ENCODE results near the gene AMH.

Gene AMH

GRCh38 chr19:2247433-2248101 lies 1.6 kb upstream of the AMH start:
- Histone ChIP-seq H3F3A (ENCODE audit: low read depth) (no peaks in the 10 kb centered on the region), H3K9me2 (replicated peaks; ENCODE audit: low read depth, low read length) (no peaks in the 10 kb centered on the region), H3K27me3 (ENCODE audit: insufficient read depth, low read length, poor library complexity, severe bottlenecking) (no peaks in the 10 kb centered on the region), H3K4me1 (ENCODE audit: insufficient read depth, low read length, poor library complexity, severe bottlenecking) (no peaks in the 10 kb centered on the region), H2AFZ (ENCODE audit: low read length) (no peak overlapping the region), H3K36me3 (ENCODE audit: insufficient read depth, low read length) (peaks cover 75% of the 10 kb centered on the region; the same call in 1 of the 2 replicates), H4K20me1 (ENCODE audit: insufficient read depth, low read length, poor library complexity, severe bottlenecking) (peaks cover 27% of the 10 kb centered on the region), H3K79me2 (ENCODE audit: insufficient read depth, low read length) (peaks cover 30% of the 10 kb centered on the region), H3K4me2 (ENCODE audit: low read depth, low read length, poor library complexity, severe bottlenecking) (no peak overlapping the region), H3K9me3 (ENCODE audit: insufficient read depth, low read depth, low read length) (no peaks in the 10 kb centered on the region), H3K9ac (ENCODE audit: low read depth, low read length, poor library complexity, severe bottlenecking) (no peak overlapping the region), H3K4me3 (ENCODE audit: low read length, poor library complexity, severe bottlenecking) (no peak overlapping the region)
- TF ChIP-seq EZH2phosphoT487 (IDR thresholded peaks at IDR 0.05; ENCODE audit: borderline replicate concordance) (no peak), CTCF (conservative IDR thresholded peaks at IDR 0.05; ENCODE audit: low read length) (no peak)

DNA sequence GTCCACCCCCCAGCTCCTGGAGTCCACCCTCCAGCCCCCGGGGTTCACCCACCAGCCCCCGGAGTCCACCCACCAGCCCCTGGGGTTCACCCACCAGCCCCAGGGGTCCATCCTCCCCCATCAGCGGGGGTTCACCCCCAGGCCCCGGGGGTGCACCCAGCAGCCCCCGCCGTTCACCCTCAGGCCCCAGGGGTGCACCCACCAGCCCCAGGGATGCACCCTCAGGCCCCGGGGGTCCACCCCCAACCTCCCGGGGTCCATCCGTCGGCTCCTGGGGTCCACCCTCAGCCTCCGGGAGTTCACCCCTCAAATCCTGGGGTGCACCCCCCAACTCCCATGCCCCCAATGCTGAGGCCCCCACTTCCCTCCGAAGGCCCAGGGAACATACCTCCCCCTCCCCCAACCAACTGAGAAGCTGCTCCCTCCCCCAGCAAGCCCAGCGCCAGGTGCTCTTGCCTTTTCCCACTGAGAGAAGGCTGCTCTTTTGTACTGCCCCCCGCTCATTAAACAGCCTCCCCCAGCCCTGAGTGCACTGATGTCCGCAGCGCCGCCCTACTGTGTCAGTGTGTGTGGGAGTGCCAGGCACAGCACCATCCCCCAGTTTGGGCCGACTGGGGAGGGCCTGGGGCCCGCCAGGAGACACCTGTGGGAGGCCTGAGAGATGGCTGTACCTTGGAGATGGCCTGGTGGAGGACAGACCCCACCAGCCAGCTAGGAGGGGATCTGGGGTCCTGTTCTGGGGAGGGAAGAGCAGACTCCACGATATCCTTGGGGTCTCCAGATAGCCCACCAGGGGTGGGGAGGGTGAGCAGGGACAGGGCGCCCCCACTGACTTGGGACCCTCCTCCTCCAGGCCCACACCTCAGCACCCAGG lies 750 bp upstream of the AMH start:
- Histone ChIP-seq H4K20me1 (ENCODE audit: insufficient read depth, low read length, poor library complexity, severe bottlenecking) (peaks cover 19% of the 10 kb centered on the region), H3F3A (ENCODE audit: low read depth) (no peaks in the 10 kb centered on the region), H3K4me1 (ENCODE audit: insufficient read depth, low read length, poor library complexity, severe bottlenecking) (no peaks in the 10 kb centered on the region), H3K9me2 (replicated peaks; ENCODE audit: low read depth, low read length) (no peaks in the 10 kb centered on the region), H3K27me3 (ENCODE audit: insufficient read depth, low read length, poor library complexity, severe bottlenecking) (no peaks in the 10 kb centered on the region), H3K36me3 (ENCODE audit: insufficient read depth, low read length) (peaks cover 67% of the 10 kb centered on the region; the same call in 1 of the 2 replicates), H2AFZ (ENCODE audit: low read length) (no peak overlapping the region), H3K9me3 (ENCODE audit: insufficient read depth, low read depth, low read length) (no peaks in the 10 kb centered on the region), H3K9ac (ENCODE audit: low read depth, low read length, poor library complexity, severe bottlenecking) (no peak overlapping the region), H3K4me3 (ENCODE audit: low read length, poor library complexity, severe bottlenecking) (no peak overlapping the region), H3K4me2 (ENCODE audit: low read depth, low read length, poor library complexity, severe bottlenecking) (no peak overlapping the region), H3K79me2 (ENCODE audit: insufficient read depth, low read length) (peaks cover 22% of the 10 kb centered on the region)
- TF ChIP-seq EZH2phosphoT487 (IDR thresholded peaks at IDR 0.05; ENCODE audit: borderline replicate concordance): no peak
- no peak for TF ChIP-seq CTCF (conservative IDR thresholded peaks at IDR 0.05; ENCODE audit: low read length)

DNA sequence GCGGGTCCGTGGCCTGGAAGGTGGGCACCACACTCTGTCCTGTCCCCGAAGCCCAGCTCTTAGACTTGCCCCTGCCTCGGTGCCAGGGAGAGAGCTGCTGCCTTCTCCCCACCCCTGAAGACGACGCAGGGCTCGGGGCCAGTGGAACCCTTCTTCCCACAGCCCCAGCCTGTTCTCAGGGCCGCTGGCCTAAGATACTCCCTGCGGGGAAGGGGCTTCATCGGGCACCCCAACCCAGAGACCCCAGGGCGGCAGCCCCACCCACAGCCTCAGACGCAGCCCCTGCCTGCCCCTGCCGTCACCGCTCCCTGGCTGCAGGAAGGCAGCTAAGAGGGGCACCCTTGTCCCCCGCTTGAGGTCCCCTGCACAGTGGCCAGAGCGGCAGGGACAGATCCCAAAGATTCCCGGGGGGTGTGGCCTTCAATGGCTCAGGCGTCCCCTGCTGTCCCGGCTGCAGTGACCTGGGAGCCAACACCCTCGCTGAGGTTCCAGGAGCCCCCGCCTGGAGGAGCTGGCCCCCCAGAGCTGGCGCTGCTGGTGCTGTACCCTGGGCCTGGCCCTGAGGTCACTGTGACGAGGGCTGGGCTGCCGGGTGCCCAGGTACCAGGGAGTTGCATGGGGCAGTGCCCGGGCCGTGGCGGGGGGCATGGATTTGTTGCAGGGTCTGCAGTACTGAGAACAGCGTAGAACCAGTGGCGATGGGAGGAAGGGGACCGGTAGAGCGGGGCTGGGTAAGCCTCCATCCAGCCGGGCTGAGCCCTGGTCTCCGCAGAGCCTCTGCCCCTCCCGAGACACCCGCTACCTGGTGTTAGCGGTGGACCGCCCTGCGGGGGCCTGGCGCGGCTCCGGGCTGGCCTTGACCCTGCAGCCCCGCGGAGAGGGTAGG lies 1.0 kb downstream of the AMH start:
- H3K4me3 ChIP-seq (ENCODE audit: low read length, poor library complexity, severe bottlenecking): no peak overlapping the region
- no peaks in the 10 kb centered on the region for H3K27me3 ChIP-seq (ENCODE audit: insufficient read depth, low read length, poor library complexity, severe bottlenecking)
- H4K20me1 ChIP-seq (ENCODE audit: insufficient read depth, low read length, poor library complexity, severe bottlenecking): peaks cover 13% of the 10 kb centered on the region
- H3K9ac ChIP-seq (ENCODE audit: low read depth, low read length, poor library complexity, severe bottlenecking): no peak overlapping the region
- H3K4me1 ChIP-seq (ENCODE audit: insufficient read depth, low read length, poor library complexity, severe bottlenecking): no peaks in the 10 kb centered on the region
- H3K9me2 ChIP-seq (replicated peaks; ENCODE audit: low read depth, low read length): no peaks in the 10 kb centered on the region
- no peak for TF ChIP-seq CTCF (conservative IDR thresholded peaks at IDR 0.05; ENCODE audit: low read length)
- TF ChIP-seq EZH2phosphoT487 (IDR thresholded peaks at IDR 0.05; ENCODE audit: borderline replicate concordance): no peak
- H3K4me2 ChIP-seq (ENCODE audit: low read depth, low read length, poor library complexity, severe bottlenecking): no peak overlapping the region
- H3K36me3 ChIP-seq (ENCODE audit: insufficient read depth, low read length): peaks cover 49% of the 10 kb centered on the region; the same call in 1 of the 2 replicates
- no peaks in the 10 kb centered on the region for H3F3A ChIP-seq (ENCODE audit: low read depth)
- H3K79me2 ChIP-seq (ENCODE audit: insufficient read depth, low read length): peaks cover 6% of the 10 kb centered on the region; the same call in 1 of the 2 replicates
- no peaks in the 10 kb centered on the region for H3K9me3 ChIP-seq (ENCODE audit: insufficient read depth, low read depth, low read length)
- H2AFZ ChIP-seq (ENCODE audit: low read length): no peak overlapping the region

All from Loucy (cell line).